CD4-positive, CD25-positive, alpha-beta regulatory T cell (primary cell): ENCODE results near the gene NAT16. TPM values are rescaled to one million over a fixed set of nuclear protein-coding genes. Genes with fewer than 3 reads are reported as not detected.

Experiments used
- ATAC-seq, 2 donors: fragments of 150-1000 bp; cut with Tn5 transposase; one replicate each; pipeline ENCODE4 v1.10.0; 2021; ENCODE audit warnings: low read depth in 2 of 2, moderate number of reproducible peaks in 2 of 2, moderate library complexity in 1 of 2
- DNase-seq, 3 donors: peaks; one replicate each; pipeline versions ENCODE4 v3.0.0 to v3.0.0-alpha.2; 2012 to 2022; ENCODE audit warnings: mixed read lengths in 1 of 3
- H3K27ac ChIP-seq: one replicate; pipeline ENCODE4 v1.7.0; 2013; ENCODE audit warnings: mild to moderate bottlenecking, low read length; ENCODE audit not compliant: insufficient read depth, poor library complexity, severe bottlenecking
- H3K27me3 ChIP-seq: one replicate; pipeline ENCODE4 v1.7.0; 2013; ENCODE audit warnings: low read length; ENCODE audit not compliant: control insufficient read depth, insufficient read depth
- H3K36me3 ChIP-seq: one replicate; pipeline ENCODE4 v1.7.0; 2013; ENCODE audit warnings: mild to moderate bottlenecking, low read length, moderate library complexity; ENCODE audit not compliant: control insufficient read depth, insufficient read depth
- H3K4me1 ChIP-seq: 2 replicates; pipeline ENCODE4 v1.7.0; 2013; ENCODE audit warnings: mild to moderate bottlenecking, low read length; ENCODE audit not compliant: insufficient read depth, control insufficient read depth, poor library complexity, severe bottlenecking
- H3K4me3 ChIP-seq: one replicate; pipeline ENCODE4 v1.7.0; 2013; ENCODE audit warnings: low read depth, mild to moderate bottlenecking, low read length, moderate library complexity
- H3K9me3 ChIP-seq, 2 experiments: 1 replicate in 1 of 2; 2 replicates in 1 of 2; pipeline ENCODE4 v1.7.0; 2013; ENCODE audit warnings: low read length in 2 of 2, mild to moderate bottlenecking in 1 of 2, moderate library complexity in 1 of 2; ENCODE audit not compliant: control insufficient read depth in 2 of 2
- H3K27ac Mint-ChIP-seq, 3 donors: one replicate each; pipeline ENCODE4 v1.8.0; 2020 to 2022; ENCODE audit warnings: mild to moderate bottlenecking in 3 of 3, mixed read lengths in 3 of 3, moderate library complexity in 2 of 3
- H3K27me3 Mint-ChIP-seq: one replicate; pipeline ENCODE4 v1.8.0; 2022; ENCODE audit warnings: mild to moderate bottlenecking, mixed read lengths
- H3K36me3 Mint-ChIP-seq: one replicate; pipeline ENCODE4 v1.8.0; 2020; ENCODE audit warnings: mixed read lengths
- H3K4me1 Mint-ChIP-seq, 4 donors: one replicate each; pipeline ENCODE4 v1.8.0; 2020 to 2022; ENCODE audit warnings: mixed read lengths in 4 of 4, mild to moderate bottlenecking in 1 of 4
- H3K4me3 Mint-ChIP-seq, 4 donors: one replicate each; pipeline ENCODE4 v1.8.0; 2020 to 2022; ENCODE audit warnings: mild to moderate bottlenecking in 4 of 4, mixed read lengths in 4 of 4, moderate library complexity in 3 of 4
- H3K9me3 Mint-ChIP-seq, 7 donors: one replicate each; pipeline ENCODE4 v1.8.0; 2020 to 2022; ENCODE audit warnings: mixed read lengths in 7 of 7, mild to moderate bottlenecking in 3 of 7, moderate library complexity in 2 of 7
- polyA plus RNA-seq, 4 donors: library from polyadenylated mRNA; unstranded; fragments of 300-500 nt; fragmentation: Illumina TruSeq; gene quantifications; one replicate each; pipeline ENCODE4 v1.2.3, GENCODE V29; 2021
- total RNA-seq: library from RNA; stranded (reverse); gene quantifications from one replicate; pipeline ENCODE4 v1.2.3, GENCODE V29; 2022

NAT16 gene
- total and polyA plus RNA-seq, 5 donors from 2014 or later = not detected

- DNase-seq (peak; percentile 93 to 98 (median 96)), ATAC-seq (peak; percentile 67 to 76)
- peaks cover 13% of the 10 kb centered on the region for H3K36me3 ChIP-seq
- H3K27ac Mint-ChIP-seq = peak within 1 kb of the TSS; percentile 79 to 99 (median 98)
- no peaks in the 10 kb centered on the region for H3K9me3 ChIP-seq
- H3K4me3 ChIP-seq = peak within 1 kb of the TSS; percentile 93
- peaks cover 38% of the 10 kb centered on the region for H3K4me1 ChIP-seq
- H3K27ac ChIP-seq = peak within 1 kb of the TSS; percentile 82
- H3K27me3 ChIP-seq = no peaks in the 10 kb centered on the region
- peak within 1 kb of the TSS; percentile 93 to 97 (median 96) for H3K4me3 Mint-ChIP-seq
- H3K4me1 Mint-ChIP-seq = peaks cover 5 to 53% (median 21%) of the 10 kb centered on the region in 4 donors
- H3K27me3 Mint-ChIP-seq = no peaks in the 10 kb centered on the region
- peaks cover 5% of the 10 kb centered on the region for H3K36me3 Mint-ChIP-seq
- H3K9me3 Mint-ChIP-seq = no peaks in the 10 kb centered on the region
Measured at GRCh38 chr7:101217388-101218235, 37.5 kb upstream of the NAT16 start, which contains the start of the genes PLOD3 and ZNHIT1. PLOD3 (minus strand) TSS chr7:101217581; CDS start chr7:101217274, 307 bp downstream. ZNHIT1 (plus strand) TSS chr7:101218165; CDS start chr7:101218196, 31 bp downstream.

GRCh38 chr7:101216860-101217387, 36.8 kb upstream of the NAT16 start:
- no peaks in the 10 kb centered on the region for H3K9me3 Mint-ChIP-seq
- H3K27me3 Mint-ChIP-seq = no peaks in the 10 kb centered on the region
- peak in 1 of 3 donors; percentile 19 for DNase-seq
- H3K4me3 ChIP-seq = peak overlapping the region; percentile 55
- H3K4me3 Mint-ChIP-seq = peak overlapping the region; percentile 93 to 97 (median 96)
- peak overlapping the region in 2 of 3 donors; percentile 74 to 98 for H3K27ac Mint-ChIP-seq
- peaks cover 5% of the 10 kb centered on the region for H3K36me3 Mint-ChIP-seq
- peak overlapping the region; percentile 82 for H3K27ac ChIP-seq
- ATAC-seq = no peak
- H3K36me3 ChIP-seq = peaks cover 9% of the 10 kb centered on the region
- H3K4me1 ChIP-seq = peaks cover 38% of the 10 kb centered on the region
- no peaks in the 10 kb centered on the region for H3K9me3 ChIP-seq
- no peaks in the 10 kb centered on the region for H3K27me3 ChIP-seq
- peaks cover 5 to 50% (median 21%) of the 10 kb centered on the region in 4 donors for H3K4me1 Mint-ChIP-seq

GRCh38 chr7:101216001-101216859, 36.1 kb upstream of the NAT16 start:
- peak overlapping the region; percentile 55 for H3K4me3 ChIP-seq
- Mint-ChIP-seq H3K4me1 (peaks cover 5 to 43% (median 19%) of the 10 kb centered on the region in 4 donors), H3K36me3 (peaks cover 5% of the 10 kb centered on the region), H3K4me3 (peak overlapping the region; percentile 83 to 97 (median 95)), H3K27ac (peak overlapping the region in 2 of 3 donors; percentile 74 to 91), H3K27me3 (no peaks in the 10 kb centered on the region), H3K9me3 (no peaks in the 10 kb centered on the region)
- ATAC-seq (no peak), DNase-seq (peak in 1 of 3 donors; percentile 22)
- H3K27me3 ChIP-seq = no peaks in the 10 kb centered on the region
- H3K9me3 ChIP-seq = no peaks in the 10 kb centered on the region
- H3K27ac ChIP-seq = peak overlapping the region; percentile 82
- H3K4me1 ChIP-seq = peaks cover 38% of the 10 kb centered on the region
- H3K36me3 ChIP-seq = peaks cover 9% of the 10 kb centered on the region

GRCh38 chr7:101212014-101212413, 31.9 kb upstream of the NAT16 start:
- peaks cover 8% of the 10 kb centered on the region for H3K36me3 Mint-ChIP-seq
- no peak overlapping the region for H3K27ac ChIP-seq
- DNase-seq (no peak), ATAC-seq (no peak)
- H3K27me3 Mint-ChIP-seq = no peaks in the 10 kb centered on the region
- H3K4me1 ChIP-seq = peaks cover 11% of the 10 kb centered on the region
- H3K4me1 Mint-ChIP-seq = peaks cover 0 to 11% (median 3%) of the 10 kb centered on the region in 4 donors
- H3K9me3 ChIP-seq = no peaks in the 10 kb centered on the region
- H3K9me3 Mint-ChIP-seq = no peaks in the 10 kb centered on the region
- H3K27me3 ChIP-seq = no peaks in the 10 kb centered on the region
- H3K4me3 ChIP-seq = no peak overlapping the region
- peak overlapping the region in 1 of 3 donors; percentile 65 for H3K27ac Mint-ChIP-seq
- H3K36me3 ChIP-seq = peaks cover 9% of the 10 kb centered on the region
- no peak overlapping the region for H3K4me3 Mint-ChIP-seq

GRCh38 chr7:101211501-101211900, 31.4 kb upstream of the NAT16 start:
- Mint-ChIP-seq H3K36me3 (peaks cover 8% of the 10 kb centered on the region), H3K4me3 (no peak overlapping the region), H3K27ac (peak overlapping the region in 1 of 3 donors; percentile 65), H3K4me1 (peaks cover 0 to 7% (median 1%) of the 10 kb centered on the region in 4 donors), H3K9me3 (no peaks in the 10 kb centered on the region), H3K27me3 (no peaks in the 10 kb centered on the region)
- no peak for DNase-seq
- H3K4me1 ChIP-seq = peaks cover 6% of the 10 kb centered on the region
- no peaks in the 10 kb centered on the region for H3K9me3 ChIP-seq
- no peak for ATAC-seq
- no peaks in the 10 kb centered on the region for H3K27me3 ChIP-seq
- H3K4me3 ChIP-seq = no peak overlapping the region
- H3K36me3 ChIP-seq = peaks cover 9% of the 10 kb centered on the region
- H3K27ac ChIP-seq = no peak overlapping the region

GRCh38 chr7:101210143-101210542, 30.1 kb upstream of the NAT16 start:
- no peak for DNase-seq
- Mint-ChIP-seq H3K4me1 (no peaks in the 10 kb centered on the region), H3K27me3 (no peaks in the 10 kb centered on the region), H3K36me3 (peaks cover 8% of the 10 kb centered on the region), H3K27ac (no peak overlapping the region), H3K9me3 (no peaks in the 10 kb centered on the region), H3K4me3 (no peak overlapping the region)
- Histone ChIP-seq H3K4me3 (no peak overlapping the region), H3K27ac (no peak overlapping the region), H3K36me3 (peaks cover 9% of the 10 kb centered on the region), H3K27me3 (no peaks in the 10 kb centered on the region), H3K4me1 (no peaks in the 10 kb centered on the region), H3K9me3 (no peaks in the 10 kb centered on the region)
- ATAC-seq = no peak

GRCh38 chr7:101208794-101209193, 28.7 kb upstream of the NAT16 start:
- Histone ChIP-seq H3K4me3 (no peak overlapping the region), H3K36me3 (peaks cover 3% of the 10 kb centered on the region), H3K27ac (no peak overlapping the region), H3K4me1 (no peaks in the 10 kb centered on the region), H3K27me3 (no peaks in the 10 kb centered on the region), H3K9me3 (no peaks in the 10 kb centered on the region)
- ATAC-seq = no peak
- Mint-ChIP-seq H3K9me3 (peaks cover 0 to under 1% (median 0%) of the 10 kb centered on the region in 7 donors), H3K27ac (no peak overlapping the region), H3K4me3 (peak overlapping the region in 1 of 4 donors; percentile 27), H3K4me1 (peaks cover 0 to 6% (median under 1%) of the 10 kb centered on the region in 4 donors), H3K27me3 (peaks cover 3% of the 10 kb centered on the region), H3K36me3 (peaks cover 4% of the 10 kb centered on the region)
- no peak for DNase-seq
